Measurements from ENCODE around the gene NEK2.

The NEK2 gene

DNA sequence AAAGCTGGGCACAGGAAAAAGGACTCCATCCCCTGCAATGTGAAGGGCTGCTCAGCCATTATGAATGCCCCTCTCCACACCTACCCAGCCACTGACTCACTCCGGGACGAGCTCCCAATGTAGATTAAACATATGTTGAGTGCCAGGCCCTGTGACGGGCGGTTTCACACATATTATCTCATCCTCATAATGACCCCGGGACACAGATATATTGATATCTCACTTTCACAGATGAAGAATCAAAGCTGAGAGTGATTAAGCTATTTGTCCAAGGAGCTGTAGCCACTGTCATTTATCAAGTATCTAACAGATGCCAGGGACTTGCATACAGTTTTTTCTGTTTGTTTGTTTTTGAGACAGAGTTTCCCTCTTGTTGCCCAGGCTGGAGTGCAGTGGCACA, 61.5 kb downstream of the NEK2 start:
- no peak for TF ChIP-seq ZBTB7A (IDR thresholded peaks at IDR 0.05; ENCODE audit: low read depth)
- no peak for TF ChIP-seq RAD21 (IDR thresholded peaks at IDR 0.05; ENCODE audit: low read depth)
- TF ChIP-seq TEAD4 (IDR thresholded peaks at IDR 0.05), result no peak
- no peak for TF ChIP-seq CREB1 (IDR thresholded peaks at IDR 0.05; ENCODE audit: low read depth)
- TF ChIP-seq FOXM1 (IDR thresholded peaks at IDR 0.05; ENCODE audit: borderline replicate concordance, low read depth), result no peak
- no peak for TF ChIP-seq NFIC (IDR thresholded peaks at IDR 0.05)
- no peak for TF ChIP-seq MAX (IDR thresholded peaks at IDR 0.05)
- TF ChIP-seq YY1 (IDR thresholded peaks at IDR 0.05; ENCODE audit: low read depth), result no peak
- TF ChIP-seq CEBPB (IDR thresholded peaks at IDR 0.05), result no peak
- no peak for TF ChIP-seq REST (IDR thresholded peaks at IDR 0.05; ENCODE audit: low read depth)
- TF ChIP-seq TAF1 (IDR thresholded peaks at IDR 0.05; ENCODE audit: low read depth), result no peak
- TF ChIP-seq EP300 (IDR thresholded peaks at IDR 0.05; ENCODE audit: borderline replicate concordance), result no peak
- no peak for TF ChIP-seq EGR1 (IDR thresholded peaks at IDR 0.05)
- TF ChIP-seq, protein P1, sequence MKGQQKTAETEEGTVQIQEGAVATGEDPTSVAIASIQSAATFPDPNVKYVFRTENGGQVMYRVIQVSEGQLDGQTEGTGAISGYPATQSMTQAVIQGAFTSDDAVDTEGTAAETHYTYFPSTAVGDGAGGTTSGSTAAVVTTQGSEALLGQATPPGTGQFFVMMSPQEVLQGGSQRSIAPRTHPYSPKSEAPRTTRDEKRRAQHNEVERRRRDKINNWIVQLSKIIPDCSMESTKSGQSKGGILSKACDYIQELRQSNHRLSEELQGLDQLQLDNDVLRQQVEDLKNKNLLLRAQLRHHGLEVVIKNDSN (IDR thresholded peaks at IDR 0.05), result no peak
- TF ChIP-seq TCF12 (IDR thresholded peaks at IDR 0.05; ENCODE audit: low read depth), result no peak

DNA sequence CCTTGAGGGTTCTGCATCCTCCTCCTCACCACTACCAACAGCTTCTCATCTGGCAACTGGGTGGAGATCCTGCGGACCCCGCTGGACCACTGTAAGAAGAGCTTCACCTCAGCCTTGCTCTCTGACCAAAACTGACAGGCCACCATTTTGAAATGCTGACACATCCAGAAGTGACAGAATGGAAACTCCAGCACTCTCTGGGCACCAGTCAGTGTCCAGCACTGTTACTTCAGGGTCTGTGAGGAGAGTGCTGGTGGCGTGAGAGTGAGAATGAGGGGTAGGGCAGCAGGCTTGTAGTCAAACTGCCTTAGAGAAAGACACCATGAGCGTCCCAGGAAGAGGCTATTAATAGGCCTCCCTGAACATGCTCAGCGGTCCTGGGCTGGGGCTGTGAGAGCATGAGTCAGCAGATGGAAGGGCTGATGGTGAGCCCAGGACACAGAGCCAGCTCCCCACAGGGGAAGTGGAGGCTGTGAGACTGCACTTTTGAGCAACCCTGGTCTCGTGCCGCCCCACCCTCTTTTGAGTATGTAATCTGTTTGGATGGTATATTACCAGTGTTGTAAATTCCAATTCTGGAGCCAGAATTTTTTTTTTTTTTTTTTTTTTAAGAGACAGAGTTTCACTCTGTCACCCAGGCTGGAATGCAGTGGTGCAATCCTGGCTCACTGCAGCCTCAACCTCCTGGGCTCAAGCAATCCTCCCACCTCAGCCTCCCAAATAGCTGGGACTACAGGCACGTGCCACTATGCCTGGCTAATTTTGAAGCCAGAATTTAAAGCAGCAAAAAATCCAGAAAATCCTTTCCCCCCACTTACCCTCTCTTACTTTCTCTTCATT, 62.1 kb downstream of the NEK2 start:
- TF ChIP-seq, protein P1 (IDR thresholded peaks at IDR 0.05), result no peak
- peak; percentile 36; the same call in 1 of the 2 replicates for TF ChIP-seq TEAD4 (IDR thresholded peaks at IDR 0.05)

- TF ChIP-seq YY1 (IDR thresholded peaks at IDR 0.05; ENCODE audit: low read depth) (no peak), TAF1 (IDR thresholded peaks at IDR 0.05; ENCODE audit: low read depth) (no peak), ZBTB7A (IDR thresholded peaks at IDR 0.05; ENCODE audit: low read depth) (no peak), CEBPB (IDR thresholded peaks at IDR 0.05) (no peak), NFIC (IDR thresholded peaks at IDR 0.05) (no peak)
Measured at GRCh38 chr1:211612786-211613107, 62.7 kb downstream of the NEK2 start.
